GM23338 (cell line): ENCODE measurements around the gene CYFIP2. TPM values are rescaled to one million over a fixed set of nuclear protein-coding genes. Genes with fewer than 3 reads are reported as not detected.

Source experiments
- ATAC-seq: fragments of 200-7000 bp; cut with Tn5 transposase; 3 replicates; pipeline ENCODE4 v1.9.1; 2020
- DNase-seq: peaks from one replicate; pipeline ENCODE4 v3.0.0-alpha.2; 2015; ENCODE audit warnings: low spot score
- H2AFZ ChIP-seq: fragments of 200-600 bp; sonication (generic); 2 replicates; pipeline ENCODE4 v1.8.0; 2016; ENCODE audit warnings: antibody characterized with exemption, mild to moderate bottlenecking, moderate library complexity
- H3F3A ChIP-seq: fragments of 200-600 bp; sonication (generic); replicated peaks from 2 replicates; pipeline ENCODE4 v1.8.0; 2017; ENCODE audit warnings: antibody characterized with exemption, mixed run types, low read depth
- H3K27ac ChIP-seq: fragments of 200-600 bp; sonication (generic); 2 replicates; pipeline ENCODE4 v1.6.1; 2016; ENCODE audit warnings: low read depth
- H3K27me3 ChIP-seq: fragments of 200-600 bp; sonication (generic); 2 replicates; pipeline ENCODE4 v1.8.0; 2016; ENCODE audit warnings: mild to moderate bottlenecking, mixed run types, moderate library complexity; ENCODE audit not compliant: insufficient read depth
- H3K36me3 ChIP-seq: fragments of 200-600 bp; sonication (generic); 2 replicates; pipeline ENCODE4 v1.8.0; 2016; ENCODE audit warnings: mild to moderate bottlenecking; ENCODE audit not compliant: insufficient read depth
- H3K4me1 ChIP-seq: fragments of 200-600 bp; sonication (generic); 2 replicates; pipeline ENCODE4 v1.8.0; 2016; ENCODE audit warnings: mild to moderate bottlenecking, moderate library complexity; ENCODE audit not compliant: insufficient read depth
- H3K4me2 ChIP-seq: fragments of 200-600 bp; sonication (generic); 2 replicates; pipeline ENCODE4 v1.7.1; 2017; ENCODE audit warnings: mixed run types
- H3K4me3 ChIP-seq: fragments of 200-600 bp; sonication (generic); 2 replicates; pipeline ENCODE4 v1.6.1; 2016; ENCODE audit warnings: mixed run types
- H3K79me2 ChIP-seq: fragments of 200-600 bp; sonication (generic); replicated peaks from 2 replicates; pipeline ENCODE4 v1.8.0; 2017; ENCODE audit warnings: mild to moderate bottlenecking; ENCODE audit not compliant: insufficient read depth
- H3K9me2 ChIP-seq: fragments of 200-600 bp; sonication (generic); 2 replicates; pipeline ENCODE4 v1.8.0; 2017; ENCODE audit not compliant: insufficient read depth
- H4K20me1 ChIP-seq: fragments of 200-600 bp; sonication (generic); replicated peaks from 2 replicates; pipeline ENCODE4 v1.8.0; 2017; ENCODE audit warnings: mild to moderate bottlenecking; ENCODE audit not compliant: insufficient read depth
- H3K27ac Mint-ChIP-seq: 2 replicates; pipeline ENCODE4 v1.8.0; 2020; ENCODE audit warnings: inconsistent platforms, mild to moderate bottlenecking, moderate library complexity, mixed read lengths
- H3K27me3 Mint-ChIP-seq: 3 replicates; pipeline ENCODE4 v1.8.0; 2022; ENCODE audit warnings: low read depth, mild to moderate bottlenecking, moderate library complexity, mixed read lengths, inconsistent platforms; ENCODE audit not compliant: insufficient read depth, poor library complexity
- H3K36me3 Mint-ChIP-seq: 3 replicates; pipeline ENCODE4 v1.8.0; 2021; ENCODE audit warnings: low read depth, mild to moderate bottlenecking, inconsistent platforms, moderate library complexity, mixed read lengths
- H3K4me1 Mint-ChIP-seq: 3 replicates; pipeline ENCODE4 v1.8.0; 2020; ENCODE audit warnings: mild to moderate bottlenecking, inconsistent platforms, mixed read lengths
- H3K4me3 Mint-ChIP-seq: 3 replicates; pipeline ENCODE4 v1.8.0; 2021; ENCODE audit warnings: moderate library complexity, mild to moderate bottlenecking, inconsistent platforms, mixed read lengths
- H3K9me3 Mint-ChIP-seq: 3 replicates; pipeline ENCODE4 v1.8.0; 2020; ENCODE audit warnings: moderate library complexity, mild to moderate bottlenecking, inconsistent platforms, mixed read lengths
- CREB1 ChIP-seq: fragments of 250-450 bp; sonication (Bioruptor Pico); IDR thresholded peaks from 2 replicates; pipeline ENCODE4 v1.5.0; 2020; ENCODE audit warnings: low read depth, mild to moderate bottlenecking, moderate library complexity
- EZH2 ChIP-seq: fragments of 200-600 bp; sonication (generic); IDR thresholded peaks from one replicate; pipeline ENCODE4 v1.8.0; 2017; ENCODE audit warnings: antibody characterized with exemption, mild to moderate bottlenecking, low read depth; ENCODE audit not compliant: unreplicated experiment
- EZH2phosphoT487 ChIP-seq: fragments of 200-600 bp; sonication (generic); IDR thresholded peaks from one replicate; pipeline ENCODE4 v1.8.1; 2018; ENCODE audit warnings: antibody characterized with exemption; ENCODE audit not compliant: unreplicated experiment
- JUNB ChIP-seq: IDR thresholded peaks from one replicate; pipeline ENCODE4 v1.6.1; 2016; ENCODE audit warnings: antibody characterized with exemption; ENCODE audit not compliant: unreplicated experiment
- NANOG ChIP-seq: IDR thresholded peaks from 2 replicates; pipeline ENCODE4 v1.6.1; 2016; ENCODE audit warnings: antibody characterized with exemption, borderline replicate concordance
- POLR2AphosphoS5 ChIP-seq: IDR thresholded peaks from 2 replicates; pipeline ENCODE4 v1.6.1; 2016; ENCODE audit warnings: antibody characterized with exemption, low read depth
- STAT1 ChIP-seq: IDR thresholded peaks from one replicate; pipeline ENCODE4 v1.6.1; 2016; ENCODE audit warnings: antibody characterized with exemption; ENCODE audit not compliant: unreplicated experiment
- ZNF331 ChIP-seq: fragments of 250-450 bp; sonication (Bioruptor Pico); IDR thresholded peaks from 2 replicates; pipeline ENCODE4 v1.5.0; 2020; ENCODE audit warnings: low read depth, mild to moderate bottlenecking, moderate library complexity
- polyA plus RNA-seq: library from polyadenylated mRNA; unstranded; fragments of >200 nt; fragmentation: Nextera tagmentation; extraction: Ambion mirVana; gene quantifications from 2 replicates; pipeline ENCODE4 v1.2.1, GENCODE V29; 2016
- total RNA-seq: library from RNA; depleted of rRNA; stranded (reverse); fragments of >200 nt; shearing (Covaris generic); gene quantifications from 2 replicates; pipeline ENCODE4 v1.2.3, GENCODE V29; 2014
- TF ChIP-seq, protein P1 (sequence below): IDR thresholded peaks from 2 replicates; pipeline ENCODE4 v1.6.1; 2016; ENCODE audit warnings: antibody characterized with exemption
- TF ChIP-seq, protein P2 (sequence below): IDR thresholded peaks from one replicate; pipeline ENCODE4 v1.6.1; 2018; ENCODE audit warnings: antibody characterized with exemption; ENCODE audit not compliant: unreplicated experiment
- TF ChIP-seq, protein P3 (sequence below), 2 experiments: fragments of 200-600 bp in 1 of 2; sonication (generic) in 1 of 2; conservative IDR thresholded peaks; 2 replicates each; pipeline versions ENCODE4 v1.5.1 to v1.6.1; 2016 to 2017; ENCODE audit warnings: antibody characterized with exemption in 2 of 2, low read depth in 2 of 2, mild to moderate bottlenecking in 2 of 2, moderate library complexity in 1 of 2

CYFIP2 gene
- total and polyA plus RNA-seq, 2 experiments from 2014 or later: 54.1 to 98.4 TPM

DNA sequence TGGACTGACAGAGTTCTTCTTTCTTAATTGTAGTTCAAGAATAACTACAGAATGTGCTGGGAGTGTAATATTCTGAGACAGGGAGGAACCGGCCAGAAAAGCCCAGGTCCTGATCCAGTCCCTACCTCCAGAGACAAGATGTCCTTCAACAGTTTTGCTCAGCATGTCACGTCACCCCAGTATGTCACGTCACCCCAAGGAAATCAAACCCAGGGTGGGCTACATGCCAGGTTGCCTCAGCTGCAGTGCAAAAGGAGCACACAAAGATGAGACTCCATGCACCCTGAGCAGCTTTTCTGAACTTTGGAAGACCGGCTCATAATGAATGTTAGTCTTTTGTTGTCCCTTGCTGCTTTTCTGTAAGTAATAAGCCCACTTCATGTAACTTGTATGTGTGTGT lies 168.2 kb downstream of the CYFIP2 start (continued):
- TF ChIP-seq, protein P1, sequence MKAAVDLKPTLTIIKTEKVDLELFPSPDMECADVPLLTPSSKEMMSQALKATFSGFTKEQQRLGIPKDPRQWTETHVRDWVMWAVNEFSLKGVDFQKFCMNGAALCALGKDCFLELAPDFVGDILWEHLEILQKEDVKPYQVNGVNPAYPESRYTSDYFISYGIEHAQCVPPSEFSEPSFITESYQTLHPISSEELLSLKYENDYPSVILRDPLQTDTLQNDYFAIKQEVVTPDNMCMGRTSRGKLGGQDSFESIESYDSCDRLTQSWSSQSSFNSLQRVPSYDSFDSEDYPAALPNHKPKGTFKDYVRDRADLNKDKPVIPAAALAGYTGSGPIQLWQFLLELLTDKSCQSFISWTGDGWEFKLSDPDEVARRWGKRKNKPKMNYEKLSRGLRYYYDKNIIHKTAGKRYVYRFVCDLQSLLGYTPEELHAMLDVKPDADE: no peak
- TF ChIP-seq, protein P2, sequence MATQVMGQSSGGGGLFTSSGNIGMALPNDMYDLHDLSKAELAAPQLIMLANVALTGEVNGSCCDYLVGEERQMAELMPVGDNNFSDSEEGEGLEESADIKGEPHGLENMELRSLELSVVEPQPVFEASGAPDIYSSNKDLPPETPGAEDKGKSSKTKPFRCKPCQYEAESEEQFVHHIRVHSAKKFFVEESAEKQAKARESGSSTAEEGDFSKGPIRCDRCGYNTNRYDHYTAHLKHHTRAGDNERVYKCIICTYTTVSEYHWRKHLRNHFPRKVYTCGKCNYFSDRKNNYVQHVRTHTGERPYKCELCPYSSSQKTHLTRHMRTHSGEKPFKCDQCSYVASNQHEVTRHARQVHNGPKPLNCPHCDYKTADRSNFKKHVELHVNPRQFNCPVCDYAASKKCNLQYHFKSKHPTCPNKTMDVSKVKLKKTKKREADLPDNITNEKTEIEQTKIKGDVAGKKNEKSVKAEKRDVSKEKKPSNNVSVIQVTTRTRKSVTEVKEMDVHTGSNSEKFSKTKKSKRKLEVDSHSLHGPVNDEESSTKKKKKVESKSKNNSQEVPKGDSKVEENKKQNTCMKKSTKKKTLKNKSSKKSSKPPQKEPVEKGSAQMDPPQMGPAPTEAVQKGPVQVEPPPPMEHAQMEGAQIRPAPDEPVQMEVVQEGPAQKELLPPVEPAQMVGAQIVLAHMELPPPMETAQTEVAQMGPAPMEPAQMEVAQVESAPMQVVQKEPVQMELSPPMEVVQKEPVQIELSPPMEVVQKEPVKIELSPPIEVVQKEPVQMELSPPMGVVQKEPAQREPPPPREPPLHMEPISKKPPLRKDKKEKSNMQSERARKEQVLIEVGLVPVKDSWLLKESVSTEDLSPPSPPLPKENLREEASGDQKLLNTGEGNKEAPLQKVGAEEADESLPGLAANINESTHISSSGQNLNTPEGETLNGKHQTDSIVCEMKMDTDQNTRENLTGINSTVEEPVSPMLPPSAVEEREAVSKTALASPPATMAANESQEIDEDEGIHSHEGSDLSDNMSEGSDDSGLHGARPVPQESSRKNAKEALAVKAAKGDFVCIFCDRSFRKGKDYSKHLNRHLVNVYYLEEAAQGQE: no peak

DNA sequence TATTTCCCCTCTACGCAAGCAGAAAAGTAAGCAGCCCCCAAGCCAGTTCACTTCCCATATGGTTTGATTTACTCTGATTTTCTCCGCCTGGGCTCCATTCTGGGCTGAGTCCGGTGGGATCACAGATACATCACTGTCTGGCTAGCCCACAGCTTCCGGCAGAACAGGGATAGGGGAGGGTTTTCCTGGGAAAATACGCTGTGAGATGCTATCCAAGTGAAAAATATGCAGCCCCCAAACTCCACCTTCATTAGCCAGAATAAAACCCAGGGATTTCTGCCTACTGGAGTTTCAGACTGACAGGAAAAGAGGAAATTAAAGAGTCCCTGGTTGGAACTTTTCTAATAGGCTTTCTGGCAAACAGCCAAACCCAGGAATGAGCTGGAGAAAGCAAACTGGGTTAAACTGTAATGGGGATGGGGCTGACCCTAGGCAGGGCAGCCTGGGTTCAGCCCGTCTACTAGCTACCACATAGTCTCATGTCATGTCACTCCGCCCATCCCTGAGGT lies 177.2 kb downstream of the CYFIP2 start:
- Mint-ChIP-seq H3K27me3 (no peaks in the 10 kb centered on the region), H3K4me3 (no peak overlapping the region), H3K27ac (no peak overlapping the region), H3K4me1 (no peaks in the 10 kb centered on the region; the same call in 1 of the 3 replicates), H3K9me3 (no peaks in the 10 kb centered on the region; the same call in 2 of the 3 replicates), H3K36me3 (no peaks in the 10 kb centered on the region)
- 0 out of 2 replicates have a peak overlapping the region, but pooled peaks have one; percentile 38 for H2AFZ ChIP-seq
- H3K4me2 ChIP-seq: no peak overlapping the region
- H3K4me3 ChIP-seq: no peak overlapping the region
- no peak for ATAC-seq
- no peak for DNase-seq
- no peaks in the 10 kb centered on the region for H4K20me1 ChIP-seq
- no peaks in the 10 kb centered on the region for H3F3A ChIP-seq
- no peaks in the 10 kb centered on the region for H3K9me2 ChIP-seq
- no peak overlapping the region for H3K27ac ChIP-seq
- no peaks in the 10 kb centered on the region for H3K36me3 ChIP-seq
- H3K79me2 ChIP-seq: no peaks in the 10 kb centered on the region
- no peaks in the 10 kb centered on the region for H3K4me1 ChIP-seq
- H3K27me3 ChIP-seq: no peaks in the 10 kb centered on the region
- TF ChIP-seq POLR2AphosphoS5 (no peak), STAT1 (no peak), EZH2 (no peak), NANOG (no peak), EZH2phosphoT487 (no peak), ZNF331 (CRISPR knock-in tag) (no peak), CREB1 (no peak), JUNB (no peak)
- TF ChIP-seq, protein P3, sequence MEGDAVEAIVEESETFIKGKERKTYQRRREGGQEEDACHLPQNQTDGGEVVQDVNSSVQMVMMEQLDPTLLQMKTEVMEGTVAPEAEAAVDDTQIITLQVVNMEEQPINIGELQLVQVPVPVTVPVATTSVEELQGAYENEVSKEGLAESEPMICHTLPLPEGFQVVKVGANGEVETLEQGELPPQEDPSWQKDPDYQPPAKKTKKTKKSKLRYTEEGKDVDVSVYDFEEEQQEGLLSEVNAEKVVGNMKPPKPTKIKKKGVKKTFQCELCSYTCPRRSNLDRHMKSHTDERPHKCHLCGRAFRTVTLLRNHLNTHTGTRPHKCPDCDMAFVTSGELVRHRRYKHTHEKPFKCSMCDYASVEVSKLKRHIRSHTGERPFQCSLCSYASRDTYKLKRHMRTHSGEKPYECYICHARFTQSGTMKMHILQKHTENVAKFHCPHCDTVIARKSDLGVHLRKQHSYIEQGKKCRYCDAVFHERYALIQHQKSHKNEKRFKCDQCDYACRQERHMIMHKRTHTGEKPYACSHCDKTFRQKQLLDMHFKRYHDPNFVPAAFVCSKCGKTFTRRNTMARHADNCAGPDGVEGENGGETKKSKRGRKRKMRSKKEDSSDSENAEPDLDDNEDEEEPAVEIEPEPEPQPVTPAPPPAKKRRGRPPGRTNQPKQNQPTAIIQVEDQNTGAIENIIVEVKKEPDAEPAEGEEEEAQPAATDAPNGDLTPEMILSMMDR (conservative IDR thresholded peaks at IDR 0.05; ENCODE audit: low read depth in 2 of 2): no peak
- TF ChIP-seq, protein P2: no peak
